AG09319 (cell line): ENCODE data around the gene PSD4.

Source experiments
- DNase-seq: peaks from one replicate; pipeline ENCODE4 v3.0.0-alpha.2; 2010; ENCODE audit warnings: low read depth; ENCODE audit errors: extremely low read depth
- TF ChIP-seq, protein P1 (sequence below): IDR thresholded peaks from 2 replicates; pipeline ENCODE4 v1.5.1; 2011; ENCODE audit warnings: low read depth, mild to moderate bottlenecking, inconsistent platforms, low read length, moderate library complexity

The PSD4 gene

DNA sequence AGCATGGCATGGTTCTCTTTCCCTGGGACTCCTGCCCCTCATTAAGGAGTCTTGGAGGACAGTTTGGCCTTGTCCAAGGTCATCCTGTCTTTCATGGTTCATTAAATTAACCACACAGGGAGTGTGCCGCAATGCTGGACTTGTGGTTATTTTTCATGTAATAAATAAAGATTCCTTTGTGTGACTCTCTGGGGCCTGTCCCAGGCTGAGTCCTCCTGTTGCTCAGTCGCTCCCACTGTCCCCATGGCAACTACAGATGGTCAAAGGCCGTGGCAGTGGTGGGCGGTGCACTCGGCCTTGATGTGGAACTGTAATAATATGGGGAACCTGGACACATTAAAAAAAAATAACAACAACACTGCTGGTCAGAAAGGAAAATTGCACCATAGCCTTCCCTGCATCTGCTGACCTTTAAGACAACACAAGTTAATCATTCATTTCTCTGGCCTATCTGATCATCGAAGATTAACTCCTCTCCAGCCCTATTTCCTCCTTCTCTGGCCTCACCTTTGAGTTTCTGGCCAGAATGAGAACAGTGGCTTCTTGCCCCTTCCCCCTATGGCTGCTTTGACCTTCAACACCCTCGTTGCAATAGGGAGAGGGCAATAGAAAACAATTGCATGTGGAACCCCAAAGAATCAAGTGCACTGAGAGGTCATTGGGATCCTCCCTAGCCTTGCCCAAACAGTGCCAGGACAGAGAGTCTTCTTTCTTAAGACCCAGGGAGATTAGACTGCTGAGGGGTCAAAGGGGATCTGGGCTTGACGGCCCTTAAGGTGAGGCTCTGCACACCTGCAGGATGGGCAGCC, 44.7 kb downstream of the PSD4 start:
- TF ChIP-seq, protein P1, sequence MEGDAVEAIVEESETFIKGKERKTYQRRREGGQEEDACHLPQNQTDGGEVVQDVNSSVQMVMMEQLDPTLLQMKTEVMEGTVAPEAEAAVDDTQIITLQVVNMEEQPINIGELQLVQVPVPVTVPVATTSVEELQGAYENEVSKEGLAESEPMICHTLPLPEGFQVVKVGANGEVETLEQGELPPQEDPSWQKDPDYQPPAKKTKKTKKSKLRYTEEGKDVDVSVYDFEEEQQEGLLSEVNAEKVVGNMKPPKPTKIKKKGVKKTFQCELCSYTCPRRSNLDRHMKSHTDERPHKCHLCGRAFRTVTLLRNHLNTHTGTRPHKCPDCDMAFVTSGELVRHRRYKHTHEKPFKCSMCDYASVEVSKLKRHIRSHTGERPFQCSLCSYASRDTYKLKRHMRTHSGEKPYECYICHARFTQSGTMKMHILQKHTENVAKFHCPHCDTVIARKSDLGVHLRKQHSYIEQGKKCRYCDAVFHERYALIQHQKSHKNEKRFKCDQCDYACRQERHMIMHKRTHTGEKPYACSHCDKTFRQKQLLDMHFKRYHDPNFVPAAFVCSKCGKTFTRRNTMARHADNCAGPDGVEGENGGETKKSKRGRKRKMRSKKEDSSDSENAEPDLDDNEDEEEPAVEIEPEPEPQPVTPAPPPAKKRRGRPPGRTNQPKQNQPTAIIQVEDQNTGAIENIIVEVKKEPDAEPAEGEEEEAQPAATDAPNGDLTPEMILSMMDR = no peak
- no peak for DNase-seq

- no peak for DNase-seq
- TF ChIP-seq, protein P1 = no peak
Measured at GRCh38 chr2:113219092-113219441, 45.3 kb downstream of the PSD4 start.

DNA sequence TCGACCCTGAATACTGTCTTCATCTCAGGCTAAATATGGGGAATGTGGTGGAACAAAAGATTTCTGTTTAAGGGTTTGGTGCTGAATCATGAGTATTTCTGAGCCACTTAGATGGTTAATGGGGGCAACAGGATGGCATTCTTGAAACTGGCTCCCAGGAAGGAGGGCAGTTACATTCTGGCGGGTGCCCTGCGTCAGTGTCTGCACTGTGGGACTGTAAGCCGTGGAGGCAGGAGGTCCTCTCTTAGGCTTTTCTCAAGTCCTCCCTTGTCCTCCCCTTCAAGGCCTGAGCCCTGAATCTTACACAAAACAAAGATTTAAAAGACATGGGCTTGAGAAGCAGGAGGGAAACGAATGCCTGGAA, 45.7 kb downstream of the PSD4 start:
- DNase-seq = no peak
- TF ChIP-seq, protein P1 = no peak

DNA sequence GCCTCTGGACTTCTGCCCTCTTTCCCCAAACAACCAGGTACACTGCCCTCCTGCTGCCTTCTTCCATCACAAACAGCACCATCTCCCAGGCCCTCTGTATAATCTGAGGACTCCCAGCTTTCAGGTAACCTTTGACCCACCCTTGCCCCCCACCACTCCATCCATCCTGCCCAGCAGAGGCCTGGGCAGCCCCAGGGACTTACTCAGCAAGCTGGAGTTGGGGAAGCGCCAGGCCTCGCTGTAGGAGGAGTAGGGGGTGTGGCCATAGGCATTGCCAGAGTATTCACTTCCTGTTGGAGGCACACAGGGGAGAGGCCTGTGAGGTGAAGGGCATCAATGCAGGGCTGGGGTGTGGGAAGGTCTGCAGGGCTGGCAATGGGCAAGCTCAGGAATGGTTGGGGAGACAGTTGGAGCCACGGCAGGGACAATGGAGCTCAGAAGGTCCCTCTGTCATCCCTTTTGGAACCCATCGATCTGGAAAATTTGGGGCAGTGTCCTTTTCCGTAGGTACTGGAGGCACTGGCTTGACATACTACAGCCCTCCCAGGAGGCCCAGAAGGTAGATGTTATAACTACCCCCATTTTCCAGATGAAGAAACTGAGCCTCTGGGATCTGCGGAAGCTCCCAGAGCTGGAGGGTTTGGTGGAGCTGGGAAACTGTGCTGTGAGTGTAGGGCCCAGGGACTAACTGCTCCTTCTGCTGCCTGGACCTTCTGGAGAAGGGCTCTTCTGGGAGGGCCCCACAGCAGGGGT, 46.3 kb downstream of the PSD4 start:
- DNase-seq = no peak
- TF ChIP-seq, protein P1 = no peak

GRCh38 chr2:113220970-113221708, 47.4 kb downstream of the PSD4 start:
- DNase-seq = no peak
- TF ChIP-seq, protein P1 = no peak

DNA sequence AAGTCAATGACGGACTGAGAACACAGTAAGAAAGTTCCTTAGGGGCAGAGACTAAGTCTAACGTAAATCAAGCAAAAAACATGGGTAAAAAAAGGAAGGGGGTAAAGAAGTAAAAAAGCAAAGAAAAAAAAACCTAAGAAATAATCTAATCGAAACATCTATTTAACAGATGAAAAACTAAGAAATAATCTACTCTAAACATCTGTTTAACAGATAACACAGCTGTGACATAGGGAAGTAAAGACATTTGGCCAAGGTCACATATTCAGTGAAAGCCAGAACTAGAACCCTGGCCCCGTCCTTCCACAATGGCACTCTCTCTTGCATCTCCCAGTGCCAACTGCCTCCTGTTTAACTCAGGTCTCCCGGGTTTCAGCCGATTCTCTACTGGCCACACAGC, 48.1 kb downstream of the PSD4 start:
- TF ChIP-seq, protein P1 = no peak
- DNase-seq = no peak

DNA sequence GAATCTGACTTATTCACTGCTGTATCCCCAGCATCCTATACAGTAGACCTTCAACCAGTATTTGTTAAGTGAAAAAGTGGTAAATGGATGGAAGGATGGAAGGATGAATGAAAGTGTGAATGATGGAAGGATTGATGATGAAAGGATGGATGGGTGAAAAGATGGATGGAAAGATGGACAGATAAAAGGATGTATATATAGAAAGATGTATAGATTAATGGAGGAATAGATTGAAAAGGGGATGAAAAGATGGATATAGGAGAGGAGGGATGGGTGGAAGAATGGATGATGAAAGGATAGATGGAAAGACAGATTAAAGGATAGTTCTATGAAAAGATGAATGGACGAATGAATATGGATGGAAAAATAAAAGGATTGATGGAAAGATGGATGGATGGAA, 50.0 kb downstream of the PSD4 start:
- no peak for DNase-seq
- TF ChIP-seq, protein P1 = no peak
